ENCODE measurements around the gene HLA-DOA.

HLA-DOA gene

GRCh38 chr6:33008944-33009861 is at the start of gene HLA-DOA:
TSS of gene HLA-DOA (minus strand) at chr6:33009591.
- H3K4me3 ChIP-seq (ENCODE audit: low read depth, low read length), result peak within 1 kb of the TSS; percentile 77

GRCh38 chr6:33057222-33058150 is 48.1 kb upstream of the HLA-DOA start:
- no peak overlapping the region for H3K4me3 ChIP-seq (ENCODE audit: low read depth, low read length)

GRCh38 chr6:33053230-33053629 is 43.8 kb upstream of the HLA-DOA start:
- H3K4me3 ChIP-seq (ENCODE audit: low read depth, low read length), result no peak overlapping the region

- H3K4me3 ChIP-seq (ENCODE audit: low read depth, low read length), result no peak overlapping the region
Measured at GRCh38 chr6:33052627-33053026, 43.2 kb upstream of the HLA-DOA start.

GRCh38 chr6:33050014-33050810 is 40.8 kb upstream of the HLA-DOA start:
- H3K4me3 ChIP-seq (ENCODE audit: low read depth, low read length), result no peak overlapping the region

GRCh38 chr6:33049323-33050013 is 40.1 kb upstream of the HLA-DOA start:
- H3K4me3 ChIP-seq (ENCODE audit: low read depth, low read length), result no peak overlapping the region

- H3K4me3 ChIP-seq (ENCODE audit: low read depth, low read length), result no peak overlapping the region
Measured at GRCh38 chr6:33040157-33040556, 30.8 kb upstream of the HLA-DOA start.

- H3K4me3 ChIP-seq (ENCODE audit: low read depth, low read length), result no peak overlapping the region
Measured at GRCh38 chr6:33036535-33036934, 27.1 kb upstream of the HLA-DOA start.

- H3K4me3 ChIP-seq (ENCODE audit: low read depth, low read length), result no peak overlapping the region
Measured at GRCh38 chr6:33034554-33034953, 25.2 kb upstream of the HLA-DOA start.

GRCh38 chr6:33030245-33030644 is 20.9 kb upstream of the HLA-DOA start:
- H3K4me3 ChIP-seq (ENCODE audit: low read depth, low read length), result no peak overlapping the region

- no peak overlapping the region for H3K4me3 ChIP-seq (ENCODE audit: low read depth, low read length)
Measured at GRCh38 chr6:33029328-33030184, 20.2 kb upstream of the HLA-DOA start.

GRCh38 chr6:33028220-33028849 is 18.9 kb upstream of the HLA-DOA start:
- no peak overlapping the region for H3K4me3 ChIP-seq (ENCODE audit: low read depth, low read length)

- no peak overlapping the region for H3K4me3 ChIP-seq (ENCODE audit: low read depth, low read length)
Measured at GRCh38 chr6:33024521-33024920, 15.1 kb upstream of the HLA-DOA start.

GRCh38 chr6:33023536-33023935 is 14.1 kb upstream of the HLA-DOA start:
- no peak overlapping the region for H3K4me3 ChIP-seq (ENCODE audit: low read depth, low read length)

- H3K4me3 ChIP-seq (ENCODE audit: low read depth, low read length), result no peak overlapping the region
Measured at GRCh38 chr6:33021917-33022316, 12.5 kb upstream of the HLA-DOA start.

- H3K4me3 ChIP-seq (ENCODE audit: low read depth, low read length), result no peak overlapping the region
Measured at GRCh38 chr6:33019372-33019771, 10.0 kb upstream of the HLA-DOA start.

GRCh38 chr6:33018904-33019303 is 9.5 kb upstream of the HLA-DOA start:
- H3K4me3 ChIP-seq (ENCODE audit: low read depth, low read length), result no peak overlapping the region

- no peak overlapping the region for H3K4me3 ChIP-seq (ENCODE audit: low read depth, low read length)
Measured at GRCh38 chr6:33018418-33018817, 9.0 kb upstream of the HLA-DOA start.
